Activated CD8-positive, alpha-beta T cell treated with anti-CD3 and anti-CD28 coated beads, Interleukin-2, amount 10 ng/mL, durations not matched to agents 7 days and 5 days (primary cell): ENCODE data around the gene ANKRD60. TPM values are rescaled to one million over a fixed set of nuclear protein-coding genes. Genes with fewer than 3 reads are reported as not detected.
A peak's percentile ranks its signal among the peaks of the same experiment; 100 is the strongest.

Source experiments
- ATAC-seq: fragments of 150-1000 bp; cut with Tn5 transposase; one replicate; pipeline ENCODE4 v1.10.0; 2021; ENCODE audit warnings: moderate library complexity
- CTCF ChIA-PET: fragments of 350-600 bp; sonication (Branson Sonifier 250); formaldehyde crosslinking; loops from one replicate; lab custom pipeline; 2021; ENCODE audit warnings: antibody characterized with exemption; lab: Charles Lee
- POLR2A ChIA-PET: fragments of 350-600 bp; sonication (Branson Sonifier 250); formaldehyde crosslinking; loops from one replicate; lab custom pipeline; 2021; ENCODE audit warnings: antibody characterized with exemption; lab: Charles Lee
- DNase-seq: peaks from one replicate; pipeline ENCODE4 v3.0.0-alpha.2; 2020
- H3K27ac Mint-ChIP-seq: one replicate; pipeline ENCODE4 v1.8.0; 2021; ENCODE audit warnings: mild to moderate bottlenecking, mixed read lengths
- H3K27me3 Mint-ChIP-seq: one replicate; pipeline ENCODE4 v1.8.0; 2021; ENCODE audit warnings: low read depth, mixed read lengths
- H3K36me3 Mint-ChIP-seq: one replicate; pipeline ENCODE4 v1.8.0; 2021; ENCODE audit warnings: low read depth, mixed read lengths
- H3K4me1 Mint-ChIP-seq: one replicate; pipeline ENCODE4 v1.8.0; 2021; ENCODE audit warnings: low read depth, mixed read lengths
- H3K4me3 Mint-ChIP-seq: one replicate; pipeline ENCODE4 v1.8.0; 2021; ENCODE audit warnings: mild to moderate bottlenecking, mixed read lengths
- H3K9me3 Mint-ChIP-seq: one replicate; pipeline ENCODE4 v1.8.0; 2022; ENCODE audit warnings: mixed read lengths; ENCODE audit not compliant: insufficient read depth
- total RNA-seq, 2 experiments: library from RNA; stranded (reverse); gene quantifications; one replicate each; pipeline ENCODE4 v1.2.3, GENCODE V29; 2021

The ANKRD60 gene
- total RNA-seq, 2 experiments from 2014 or later = not detected

DNA sequence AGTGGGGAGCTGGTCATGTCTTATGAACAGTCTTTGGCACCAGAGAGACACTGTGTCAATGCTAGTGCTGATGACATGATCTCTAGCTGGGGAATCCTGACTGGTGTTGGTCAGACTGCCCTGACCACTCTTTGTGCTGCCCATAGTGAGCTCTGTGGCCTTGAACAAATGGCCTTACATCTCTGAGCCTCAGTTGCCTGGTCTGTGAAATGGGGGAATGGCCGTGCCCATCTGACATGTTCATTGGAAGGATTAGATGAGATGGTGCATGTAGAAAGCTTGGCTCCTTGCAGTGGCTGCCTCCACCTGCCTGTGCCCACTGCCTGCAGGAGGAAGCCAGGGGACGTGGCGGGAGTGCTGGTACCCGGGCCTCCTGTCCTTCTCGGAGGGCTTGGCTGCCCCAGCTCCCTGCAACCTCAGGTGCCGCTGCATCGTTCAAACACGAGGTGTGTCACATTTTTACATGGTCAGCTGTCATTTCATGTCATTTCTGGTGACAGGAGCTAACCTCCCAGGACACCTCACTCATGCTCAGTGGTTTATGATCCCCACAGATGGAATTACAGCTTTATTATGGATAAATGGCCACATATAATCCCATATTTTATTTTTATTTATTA, 45.8 kb downstream of the ANKRD60 start:
- ChIA-PET CTCF (interaction anchor here (1.2 to 1.4 kb wide), 2 partner anchors 9 to 329 kb away, joined by 3 to 8 read pairs; no protein-coding TSS in a partner anchor), POLR2A (no interaction called here)
- Mint-ChIP-seq H3K36me3 (no peaks in the 10 kb centered on the region), H3K27me3 (peaks cover 7% of the 10 kb centered on the region), H3K4me1 (peaks cover 5% of the 10 kb centered on the region), H3K9me3 (no peaks in the 10 kb centered on the region), H3K4me3 (no peak overlapping the region), H3K27ac (no peak overlapping the region)
- DNase-seq (no peak), ATAC-seq (no peak)

DNA sequence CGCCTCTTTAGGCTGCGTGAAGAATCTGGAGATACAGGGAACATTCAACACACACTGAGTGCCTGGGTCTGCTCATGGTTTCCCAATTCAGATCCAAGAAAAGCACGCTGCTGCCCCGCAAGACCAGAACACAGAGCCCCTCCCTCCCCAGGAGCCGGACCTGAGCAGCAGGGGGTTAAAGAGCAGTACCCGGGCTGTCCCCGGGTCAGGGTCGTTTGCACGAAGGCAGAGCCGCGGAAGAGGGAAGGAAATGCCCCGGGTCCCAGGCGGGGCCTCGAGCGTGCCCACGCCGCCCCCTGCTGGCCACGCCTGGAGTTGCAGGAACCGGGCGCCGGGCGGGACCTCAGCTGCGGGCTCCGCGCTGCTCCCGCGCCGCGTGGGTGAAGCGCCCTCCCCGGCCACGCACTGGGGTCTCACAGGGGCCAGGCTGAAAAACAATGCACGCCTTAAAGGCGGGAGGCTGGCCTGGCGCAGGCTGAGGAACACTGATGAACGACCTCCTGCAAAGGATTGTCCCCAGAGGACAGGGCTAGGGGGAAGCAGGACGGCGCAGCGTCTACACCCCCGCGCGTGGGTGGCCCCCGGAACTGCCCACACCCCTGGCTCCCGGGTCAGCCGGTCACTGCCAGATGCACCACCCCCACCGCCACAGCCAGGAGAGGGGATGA, 48.9 kb downstream of the ANKRD60 start:
- ChIA-PET POLR2A (no interaction called here), CTCF (interaction anchor here (0.6 to 3.7 kb wide), 8 partner anchors 10 to 582 kb away, joined by 3 to 17 read pairs (median 4); partner anchors contain the start of gene ZBP1)
- ATAC-seq (peak; percentile 89), DNase-seq (peak; percentile 66)
- H3K4me3 Mint-ChIP-seq = peak overlapping the region; percentile 51
- H3K36me3 Mint-ChIP-seq = no peaks in the 10 kb centered on the region
- H3K27me3 Mint-ChIP-seq = peaks cover 7% of the 10 kb centered on the region
- peaks cover 6% of the 10 kb centered on the region for H3K4me1 Mint-ChIP-seq
- H3K9me3 Mint-ChIP-seq = no peaks in the 10 kb centered on the region
- H3K27ac Mint-ChIP-seq = no peak overlapping the region

DNA sequence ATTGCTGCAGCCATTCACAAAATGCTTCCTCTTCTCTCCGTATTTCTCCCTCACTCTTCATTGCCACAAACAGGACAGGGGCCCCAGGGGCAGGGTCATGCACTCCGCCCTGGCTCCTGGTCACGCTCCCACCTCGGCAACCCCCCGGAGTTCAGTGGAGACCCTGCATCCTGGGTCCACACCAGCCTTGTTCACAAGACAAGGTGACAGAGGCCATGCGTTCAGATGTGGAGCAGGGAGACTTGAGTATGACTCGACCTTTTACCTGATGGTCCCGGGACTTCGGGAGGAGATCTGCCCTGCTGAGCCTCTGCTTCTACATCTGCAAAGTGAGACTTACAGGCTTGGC, 49.4 kb downstream of the ANKRD60 start:
- peaks cover 9% of the 10 kb centered on the region for H3K27me3 Mint-ChIP-seq
- ChIA-PET POLR2A (no interaction called here), CTCF (interaction anchor here (1.4 to 3.7 kb wide), 5 partner anchors 10 to 573 kb away, joined by 3 to 17 read pairs (median 6); partner anchors contain the start of gene ZBP1)
- H3K9me3 Mint-ChIP-seq = no peaks in the 10 kb centered on the region
- no peaks in the 10 kb centered on the region for H3K36me3 Mint-ChIP-seq
- H3K4me3 Mint-ChIP-seq = peak overlapping the region; percentile 51
- DNase-seq (no peak), ATAC-seq (no peak)
- H3K27ac Mint-ChIP-seq = no peak overlapping the region
- peaks cover 11% of the 10 kb centered on the region for H3K4me1 Mint-ChIP-seq

DNA sequence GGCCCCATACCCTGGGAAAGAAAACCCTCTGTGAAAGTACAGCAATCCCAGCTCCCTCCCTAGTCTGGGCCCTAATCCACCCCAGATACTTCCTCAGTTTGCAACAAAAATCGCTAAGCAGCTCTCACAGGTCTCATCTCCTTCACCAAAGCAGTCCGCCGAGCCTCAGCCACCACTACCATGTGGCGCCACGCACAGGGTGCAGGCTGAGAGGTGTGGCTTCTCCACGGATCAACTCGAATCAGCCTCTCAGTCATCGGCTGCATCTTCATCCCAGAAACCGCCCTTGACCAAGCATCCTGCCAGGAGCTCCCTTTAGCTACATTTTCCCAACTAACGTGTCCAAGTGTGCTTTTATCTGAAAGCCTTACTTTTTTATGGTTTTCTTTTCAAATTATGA, 50.7 kb downstream of the ANKRD60 start:
- peaks cover 14% of the 10 kb centered on the region for H3K4me1 Mint-ChIP-seq
- CTCF ChIA-PET = no interaction called here

DNA sequence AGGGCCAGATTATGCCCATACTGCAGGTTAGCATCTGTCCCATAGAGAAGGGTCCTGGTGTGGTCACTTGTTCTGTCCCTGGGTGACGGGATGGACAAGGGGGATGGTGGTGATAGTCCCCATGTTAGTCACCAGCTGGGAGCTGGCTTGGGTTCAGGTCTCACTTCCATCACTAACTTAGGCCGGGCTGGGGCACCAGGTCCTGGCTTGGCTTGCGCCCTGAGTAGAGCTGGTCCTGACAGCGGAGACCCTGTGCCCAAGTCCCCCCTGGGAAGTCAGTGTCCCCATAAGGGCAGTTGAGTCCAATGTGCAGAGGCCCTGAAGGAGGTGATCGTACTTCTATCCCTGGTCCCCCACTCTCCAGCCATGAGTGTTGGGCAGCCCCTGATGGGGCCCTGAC, 52.6 kb downstream of the ANKRD60 start:
- no peak for ATAC-seq
- CTCF ChIA-PET = interaction anchor here (1.0 kb wide), 1 partner anchor 522 kb away, joined by 3 read pairs; no protein-coding TSS in a partner anchor

More for the DNA sequence above, 50.7 kb downstream of the ANKRD60 start:
- H3K4me3 Mint-ChIP-seq = no peak overlapping the region
- peaks cover 11% of the 10 kb centered on the region for H3K27me3 Mint-ChIP-seq
- ATAC-seq (no peak), DNase-seq (no peak)
- no peaks in the 10 kb centered on the region for H3K36me3 Mint-ChIP-seq
- H3K27ac Mint-ChIP-seq = no peak overlapping the region
- no peaks in the 10 kb centered on the region for H3K9me3 Mint-ChIP-seq
- POLR2A ChIA-PET = no interaction called here

DNA sequence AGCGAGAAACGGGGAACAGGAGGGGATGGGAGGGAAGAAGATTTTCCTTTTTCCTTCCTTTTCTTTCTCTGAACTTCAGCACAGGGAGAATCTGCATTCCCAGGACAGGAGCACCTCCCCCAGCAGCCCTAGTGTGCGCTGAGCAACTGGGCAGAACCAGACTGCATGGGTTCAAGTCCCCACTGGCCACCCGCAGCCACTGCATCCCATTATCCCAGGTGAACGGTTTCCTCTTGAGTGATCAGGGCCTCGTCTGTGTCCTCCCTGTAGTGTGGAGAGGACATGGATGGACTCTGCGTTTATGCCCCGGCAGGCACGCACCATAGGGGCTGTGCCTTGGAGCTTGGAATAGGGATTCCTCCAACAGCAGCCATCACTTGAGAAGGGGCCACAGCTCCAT, 53.0 kb downstream of the ANKRD60 start:
- ChIA-PET CTCF (interaction anchor here (1.0 kb wide), 1 partner anchor 522 kb away, joined by 3 read pairs; no protein-coding TSS in a partner anchor), POLR2A (no interaction called here)
- peaks cover 18% of the 10 kb centered on the region for H3K4me1 Mint-ChIP-seq
- no peak overlapping the region for H3K27ac Mint-ChIP-seq
- H3K36me3 Mint-ChIP-seq = no peaks in the 10 kb centered on the region
- ATAC-seq (no peak), DNase-seq (no peak)
- no peak overlapping the region for H3K4me3 Mint-ChIP-seq
- H3K27me3 Mint-ChIP-seq = peaks cover 9% of the 10 kb centered on the region
- H3K9me3 Mint-ChIP-seq = no peaks in the 10 kb centered on the region

More for the DNA sequence above, 52.6 kb downstream of the ANKRD60 start:
- Mint-ChIP-seq H3K4me3 (no peak overlapping the region), H3K4me1 (peaks cover 18% of the 10 kb centered on the region), H3K9me3 (no peaks in the 10 kb centered on the region), H3K27ac (no peak overlapping the region), H3K27me3 (peaks cover 9% of the 10 kb centered on the region), H3K36me3 (no peaks in the 10 kb centered on the region)
- POLR2A ChIA-PET = no interaction called here
- DNase-seq = no peak

DNA sequence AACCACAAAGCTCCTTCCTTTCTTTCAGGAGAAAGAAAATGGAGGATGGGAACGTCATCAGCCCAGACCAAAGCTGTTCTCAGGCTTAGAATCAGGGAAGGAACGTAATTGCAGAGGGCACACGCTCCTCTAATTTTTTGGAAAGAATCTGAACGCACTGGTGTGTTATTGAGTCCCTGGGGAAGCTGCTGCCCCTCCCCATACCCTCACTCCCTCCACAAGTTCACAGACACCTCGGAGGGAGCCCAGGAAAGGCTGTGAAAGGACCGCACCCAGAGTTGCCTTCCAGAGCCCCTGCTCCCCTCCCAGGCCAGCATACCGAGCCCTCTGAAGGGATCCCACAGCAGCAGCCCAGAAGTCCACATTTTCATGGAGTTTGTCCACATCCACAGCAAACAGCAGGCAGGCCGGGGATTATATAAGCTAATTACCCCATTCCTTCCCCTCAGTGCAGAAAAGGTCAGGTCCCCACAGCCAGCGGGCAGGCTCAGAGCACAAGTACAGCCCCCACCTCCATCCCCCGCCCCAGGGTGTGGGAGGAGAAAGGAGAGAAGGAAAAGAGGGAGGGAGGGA, 53.7 kb downstream of the ANKRD60 start:
- H3K27me3 Mint-ChIP-seq = peaks cover 8% of the 10 kb centered on the region
- POLR2A ChIA-PET = no interaction called here
- H3K27ac Mint-ChIP-seq = no peak overlapping the region
- H3K4me1 Mint-ChIP-seq = peaks cover 17% of the 10 kb centered on the region
- DNase-seq (no peak), ATAC-seq (no peak)
- no peaks in the 10 kb centered on the region for H3K9me3 Mint-ChIP-seq
- no peaks in the 10 kb centered on the region for H3K36me3 Mint-ChIP-seq
- no peak overlapping the region for H3K4me3 Mint-ChIP-seq
- CTCF ChIA-PET = interaction anchor here (1.0 kb wide), 1 partner anchor 521 kb away, joined by 3 read pairs; no protein-coding TSS in a partner anchor

DNA sequence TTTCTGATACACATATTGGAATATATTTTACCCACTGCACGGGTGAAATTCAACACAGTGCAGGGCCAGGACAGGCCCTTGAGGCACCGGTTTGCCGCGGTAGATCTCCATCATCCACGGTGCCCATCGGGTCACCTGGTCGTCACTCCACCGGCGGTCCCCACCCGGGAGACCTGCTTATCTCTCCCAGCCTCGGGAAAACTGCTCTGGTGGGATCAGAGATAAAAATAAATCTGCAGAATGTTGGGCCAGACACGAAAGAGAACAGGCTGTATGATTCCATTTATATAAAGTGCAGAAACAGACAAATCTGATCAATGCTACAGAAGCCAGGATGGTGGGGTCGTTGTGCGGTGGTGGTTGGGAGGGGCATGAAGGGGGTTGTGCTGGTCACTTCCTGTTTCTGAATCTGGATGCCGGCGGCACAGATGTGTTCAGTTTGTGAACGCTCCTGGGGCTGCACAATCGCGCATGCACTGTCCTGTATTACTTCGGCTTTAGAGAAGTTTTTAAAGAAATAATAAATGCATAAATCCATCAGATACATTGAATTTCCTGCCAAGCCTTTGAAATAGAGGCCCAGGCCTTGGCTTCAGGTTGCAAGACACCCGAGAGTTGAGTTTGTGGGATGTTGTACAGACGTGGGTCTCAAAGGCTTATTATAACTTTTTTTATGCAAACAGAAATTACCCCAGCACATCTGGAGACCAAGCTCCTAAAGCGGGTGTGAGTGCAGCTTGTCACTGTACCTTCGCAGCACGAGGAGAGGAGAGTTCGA, 54.3 kb downstream of the ANKRD60 start:
- no peaks in the 10 kb centered on the region for H3K9me3 Mint-ChIP-seq
- DNase-seq (no peak), ATAC-seq (peak; percentile 47)
- no peaks in the 10 kb centered on the region for H3K36me3 Mint-ChIP-seq
- ChIA-PET POLR2A (no interaction called here), CTCF (no interaction called here)
- H3K27me3 Mint-ChIP-seq = peaks cover 7% of the 10 kb centered on the region
- H3K4me1 Mint-ChIP-seq = peaks cover 13% of the 10 kb centered on the region
- no peak overlapping the region for H3K27ac Mint-ChIP-seq
- H3K4me3 Mint-ChIP-seq = no peak overlapping the region

DNA sequence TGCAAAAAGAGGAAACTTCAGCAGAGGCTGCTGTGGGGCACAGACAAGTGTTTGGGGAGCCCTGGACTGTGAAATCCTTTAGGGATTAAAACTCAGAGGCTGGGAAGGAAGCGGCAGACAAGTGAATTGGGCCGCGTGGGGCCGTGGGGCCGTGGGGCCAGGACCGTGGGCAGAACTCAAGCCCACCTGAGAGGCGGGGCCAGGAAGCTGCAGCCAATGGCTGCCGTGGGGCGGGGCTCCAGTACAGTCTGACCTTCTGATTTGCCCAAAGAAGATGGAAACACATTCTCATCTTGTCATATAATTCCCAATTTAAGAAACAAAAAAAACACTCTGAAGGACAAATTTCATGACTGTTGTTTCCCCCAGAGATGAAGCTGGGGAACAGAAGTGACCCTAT, 55.4 kb downstream of the ANKRD60 start:
- DNase-seq = no peak
- H3K9me3 Mint-ChIP-seq = no peaks in the 10 kb centered on the region
- H3K36me3 Mint-ChIP-seq = no peaks in the 10 kb centered on the region
- H3K4me1 Mint-ChIP-seq = peaks cover 13% of the 10 kb centered on the region
- ChIA-PET CTCF (no interaction called here), POLR2A (no interaction called here)
- no peak overlapping the region for H3K27ac Mint-ChIP-seq
- ATAC-seq = no peak
- no peak overlapping the region for H3K4me3 Mint-ChIP-seq
- peaks cover 4% of the 10 kb centered on the region for H3K27me3 Mint-ChIP-seq

DNA sequence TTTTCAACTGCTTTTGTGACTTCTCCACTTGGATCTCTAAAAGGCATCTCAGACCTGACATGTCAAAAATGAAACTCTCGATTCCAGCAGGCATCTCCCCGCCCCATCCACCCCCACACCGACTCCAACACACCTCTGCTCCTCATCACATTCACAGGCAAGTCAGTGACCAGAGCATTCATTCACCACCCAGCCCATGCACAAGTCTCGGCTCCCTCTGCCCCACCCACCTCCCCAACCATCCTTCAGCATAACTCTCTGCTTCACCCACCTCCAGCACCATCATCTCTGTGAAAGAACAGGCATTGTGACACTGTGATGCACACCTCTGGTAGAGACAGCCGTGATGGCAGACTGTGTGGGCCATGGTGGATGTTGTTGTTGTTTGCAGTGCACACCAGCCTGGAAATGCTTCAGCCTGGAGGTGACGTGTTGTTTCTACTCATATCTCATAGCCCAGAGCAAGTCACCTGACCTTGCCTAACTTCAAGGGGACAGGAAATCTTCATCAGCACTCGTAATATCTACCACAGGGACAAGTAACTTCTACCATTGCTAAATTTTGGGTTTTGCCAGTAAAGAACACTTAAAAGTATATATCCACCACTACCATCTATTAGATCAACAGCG, 56.5 kb downstream of the ANKRD60 start:
- H3K4me1 Mint-ChIP-seq = peaks cover 13% of the 10 kb centered on the region
- CTCF ChIA-PET = no interaction called here
- no peaks in the 10 kb centered on the region for H3K36me3 Mint-ChIP-seq
- H3K27me3 Mint-ChIP-seq = peaks cover 4% of the 10 kb centered on the region
- POLR2A ChIA-PET = no interaction called here
- H3K9me3 Mint-ChIP-seq = no peaks in the 10 kb centered on the region
- DNase-seq (no peak), ATAC-seq (no peak)
- H3K27ac Mint-ChIP-seq = no peak overlapping the region
- no peak overlapping the region for H3K4me3 Mint-ChIP-seq

DNA sequence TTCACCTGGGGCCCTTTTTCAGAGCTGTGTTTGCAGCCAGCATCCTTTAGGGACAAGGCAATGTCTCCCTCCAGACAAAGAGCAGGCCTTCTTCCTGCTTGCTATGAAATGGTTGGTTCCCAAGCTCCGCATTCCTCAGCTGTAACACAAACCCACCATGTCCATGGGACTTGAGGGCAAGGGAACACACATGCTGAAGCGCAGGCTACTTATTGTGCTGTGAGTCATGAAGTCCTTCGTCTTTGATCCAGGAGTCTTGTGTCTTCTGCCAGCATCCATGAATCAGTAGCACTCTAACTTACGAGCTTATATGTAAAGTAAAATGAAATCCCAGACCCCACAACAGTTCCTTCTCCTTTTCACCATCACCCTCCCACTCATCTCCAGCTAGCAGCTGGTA, 59.0 kb downstream of the ANKRD60 start:
- DNase-seq (no peak), ATAC-seq (no peak)
- ChIA-PET CTCF (interaction anchor here (1.6 kb wide), 1 partner anchor 10 kb away, joined by 6 read pairs; no protein-coding TSS in a partner anchor), POLR2A (no interaction called here)
- Mint-ChIP-seq H3K4me3 (no peak overlapping the region), H3K36me3 (no peaks in the 10 kb centered on the region), H3K27ac (no peak overlapping the region), H3K4me1 (peaks cover 11% of the 10 kb centered on the region), H3K27me3 (peaks cover 4% of the 10 kb centered on the region), H3K9me3 (no peaks in the 10 kb centered on the region)
